IMR-90 (cell line): ENCODE measurements around the gene GRIA4.

Experiments used
- CEBPB ChIP-seq: IDR thresholded peaks from 2 replicates; pipeline ENCODE4 v1.6.1; 2012; ENCODE audit warnings: low read depth, low read length, improper control_type of control experiment
- CHD1 ChIP-seq: IDR thresholded peaks from 2 replicates; pipeline ENCODE4 v1.6.1; 2012; ENCODE audit warnings: low read depth, low read length, improper control_type of control experiment
- CTCF ChIP-seq: conservative IDR thresholded peaks from 2 replicates; pipeline ENCODE4 v1.5.1; 2012; ENCODE audit warnings: mild to moderate bottlenecking, low read depth, low read length, improper control_type of control experiment
- FOS ChIP-seq: fragments of 150-350 bp; IDR thresholded peaks from 2 replicates; pipeline ENCODE4 v1.6.1; 2016; ENCODE audit warnings: low read depth, low read length
- MAFK ChIP-seq: IDR thresholded peaks from 2 replicates; pipeline ENCODE4 v1.6.1; 2012; ENCODE audit warnings: low read depth, low read length, improper control_type of control experiment
- POLR2A ChIP-seq: IDR thresholded peaks from 2 replicates; pipeline ENCODE4 v1.6.1; 2012; ENCODE audit warnings: mild to moderate bottlenecking, low read depth, low read length
- RCOR1 ChIP-seq: IDR thresholded peaks from 2 replicates; pipeline ENCODE4 v1.6.1; 2012; ENCODE audit warnings: mild to moderate bottlenecking, low read length, improper control_type of control experiment; ENCODE audit not compliant: insufficient replicate concordance
- SMC3 ChIP-seq: fragments of 150-350 bp; IDR thresholded peaks from 2 replicates; pipeline ENCODE4 v1.6.1; 2016; ENCODE audit warnings: low read depth, mild to moderate bottlenecking, antibody characterized with exemption, low read length, moderate library complexity
- USF2 ChIP-seq: fragments of 150-350 bp; IDR thresholded peaks from 2 replicates; pipeline ENCODE4 v1.6.1; 2017; ENCODE audit warnings: mild to moderate bottlenecking, antibody characterized with exemption, low read length, low read depth

- TF ChIP-seq CTCF (no peak), POLR2A (no peak), CEBPB (no peak), MAFK (peak; percentile 42; the same call in 1 of the 2 replicates), RCOR1 (no peak), FOS (no peak), CHD1 (no peak), USF2 (no peak), SMC3 (no peak)
Measured at GRCh38 chr11:105589346-105589745, 20.5 kb upstream of the GRIA4 start.
